Measurements from ENCODE around the gene IQCB1.
A peak's percentile ranks its signal among the peaks of the same experiment; 100 is the strongest.
"Not testable (repeated sequence)": the region's sequence is repeated elsewhere in the genome, so short reads cannot be mapped to it uniquely, and the experiment has no call there.

The IQCB1 gene, protein sequence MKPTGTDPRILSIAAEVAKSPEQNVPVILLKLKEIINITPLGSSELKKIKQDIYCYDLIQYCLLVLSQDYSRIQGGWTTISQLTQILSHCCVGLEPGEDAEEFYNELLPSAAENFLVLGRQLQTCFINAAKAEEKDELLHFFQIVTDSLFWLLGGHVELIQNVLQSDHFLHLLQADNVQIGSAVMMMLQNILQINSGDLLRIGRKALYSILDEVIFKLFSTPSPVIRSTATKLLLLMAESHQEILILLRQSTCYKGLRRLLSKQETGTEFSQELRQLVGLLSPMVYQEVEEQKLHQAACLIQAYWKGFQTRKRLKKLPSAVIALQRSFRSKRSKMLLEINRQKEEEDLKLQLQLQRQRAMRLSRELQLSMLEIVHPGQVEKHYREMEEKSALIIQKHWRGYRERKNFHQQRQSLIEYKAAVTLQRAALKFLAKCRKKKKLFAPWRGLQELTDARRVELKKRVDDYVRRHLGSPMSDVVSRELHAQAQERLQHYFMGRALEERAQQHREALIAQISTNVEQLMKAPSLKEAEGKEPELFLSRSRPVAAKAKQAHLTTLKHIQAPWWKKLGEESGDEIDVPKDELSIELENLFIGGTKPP

DNA sequence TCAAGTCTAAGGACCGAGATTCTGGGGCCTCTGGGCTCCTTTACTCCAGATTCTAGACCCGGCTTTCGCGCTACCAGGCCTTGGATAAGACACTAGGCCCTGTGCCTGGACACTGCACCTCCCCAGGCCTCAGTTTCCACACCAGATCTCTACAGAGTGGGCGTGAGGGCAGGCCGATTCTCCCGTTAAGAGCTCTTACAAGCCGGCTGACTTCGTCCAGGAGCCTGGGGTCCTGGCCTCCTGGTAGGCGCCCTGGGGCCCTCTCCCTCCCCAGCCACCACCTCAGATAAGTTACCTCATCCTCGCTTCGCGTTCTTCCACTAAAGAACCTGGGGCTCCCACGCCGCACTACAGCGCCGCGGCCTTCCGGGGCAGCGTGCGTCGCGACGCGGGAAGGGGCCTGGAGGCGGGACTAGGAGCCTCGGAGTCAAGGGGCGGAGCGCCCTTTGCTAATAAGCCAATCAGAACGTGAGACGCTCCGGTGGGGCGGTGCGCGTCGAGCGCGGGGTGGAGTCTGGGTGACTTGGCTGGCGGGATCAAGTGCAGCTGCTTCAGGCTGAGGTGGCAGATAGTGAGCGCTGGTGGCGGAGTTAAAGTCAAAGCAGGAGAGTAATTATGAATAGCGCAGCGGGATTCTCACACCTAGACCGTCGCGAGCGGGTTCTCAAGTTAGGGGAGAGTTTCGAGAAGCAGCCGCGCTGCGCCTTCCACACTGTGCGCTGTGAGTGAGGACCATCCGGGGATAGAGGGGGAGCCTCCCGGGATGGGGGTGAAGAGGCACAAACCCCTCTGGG is at the start of gene IQCB1, which contains the start of gene EAF2:
Gene IQCB1, minus strand, starts transcription at position 390 of the 794 bp plus-strand sequence. CDS start 6,100 bp downstream, outside the sequence.
Gene EAF2, plus strand, starts transcription at position 539 of the 794 bp plus-strand sequence. Its CDS starts 77 bp downstream, at position 616.
- peak; percentile 89 for DNase-seq (ENCODE audit: low spot score)

DNA sequence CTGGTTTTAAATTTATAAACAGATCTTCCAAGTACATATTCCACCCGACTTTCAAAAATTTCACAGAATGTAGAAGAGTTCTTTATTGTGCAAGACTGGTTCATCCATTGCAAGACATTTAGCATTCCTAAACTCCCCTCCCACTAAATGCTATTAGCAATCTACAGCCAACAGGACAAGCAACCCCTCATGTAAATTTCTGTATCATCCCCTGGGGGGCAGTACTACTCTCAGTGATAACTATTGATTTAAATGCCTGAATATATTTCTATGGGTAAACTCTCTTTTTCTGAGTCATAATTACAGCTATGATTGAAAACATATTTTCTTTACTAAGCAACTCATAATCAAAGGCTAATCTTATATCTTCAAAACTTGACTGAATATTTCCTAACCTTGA is 48.6 kb upstream of the IQCB1 start:
- peak; percentile 22 for DNase-seq (ENCODE audit: low spot score)

DNA sequence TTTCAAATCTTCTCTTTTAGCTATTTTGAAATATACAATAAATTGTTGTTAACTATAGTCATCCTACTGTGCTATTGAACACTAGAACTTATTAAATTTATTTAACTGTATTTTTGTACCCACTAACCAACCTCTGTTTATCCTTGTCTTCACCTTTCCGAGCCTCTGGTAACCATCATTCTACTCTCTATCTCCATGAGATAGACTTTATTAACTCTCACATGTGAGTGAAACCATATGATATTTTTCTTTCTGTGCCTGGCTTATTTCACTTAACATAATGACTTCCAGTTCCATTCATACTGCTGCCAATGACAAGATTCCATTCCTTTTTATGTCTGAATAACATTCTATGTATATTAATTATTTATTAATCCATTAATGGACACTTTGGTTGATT is 43.6 kb upstream of the IQCB1 start:
- DNase-seq (ENCODE audit: low spot score): no peak

DNA sequence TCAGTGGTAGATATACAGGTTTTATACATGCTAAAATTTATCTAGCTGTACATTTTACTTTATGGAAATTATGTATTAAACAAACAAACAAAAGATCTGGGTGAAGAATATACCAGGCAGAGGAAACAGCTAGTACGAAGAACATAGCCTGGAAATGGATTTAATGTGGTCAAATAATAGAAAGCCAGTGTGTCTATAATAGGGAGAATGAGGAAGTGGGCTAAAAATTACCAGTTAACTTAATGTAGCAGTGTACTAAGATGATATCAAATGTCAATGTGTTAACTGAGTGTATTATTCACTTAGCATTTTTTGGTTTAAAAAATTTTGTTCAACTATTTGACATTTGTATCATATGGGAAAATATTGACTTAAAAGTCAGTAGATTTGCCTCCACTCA is 36.6 kb upstream of the IQCB1 start:
- no peak for DNase-seq (ENCODE audit: low spot score)

DNA sequence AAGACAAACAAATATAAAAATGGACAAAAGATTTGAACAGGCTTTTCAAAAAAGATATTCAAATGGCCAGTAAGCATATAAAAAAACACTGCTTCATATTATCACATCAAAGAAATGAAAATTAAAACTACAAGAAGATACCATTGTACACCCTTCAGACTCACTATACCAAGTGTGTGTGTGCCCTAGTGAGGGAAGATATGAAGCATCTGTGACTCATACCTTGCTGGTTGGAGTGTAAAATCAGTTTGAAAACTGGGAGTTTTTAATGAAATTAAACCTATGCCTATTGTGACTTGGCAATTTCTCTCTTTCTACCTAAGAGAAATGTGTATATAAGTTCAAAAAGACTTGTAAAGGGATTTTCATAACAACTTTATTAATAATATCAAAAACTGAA is 35.9 kb upstream of the IQCB1 start:
- no peak for DNase-seq (ENCODE audit: low spot score)

DNA sequence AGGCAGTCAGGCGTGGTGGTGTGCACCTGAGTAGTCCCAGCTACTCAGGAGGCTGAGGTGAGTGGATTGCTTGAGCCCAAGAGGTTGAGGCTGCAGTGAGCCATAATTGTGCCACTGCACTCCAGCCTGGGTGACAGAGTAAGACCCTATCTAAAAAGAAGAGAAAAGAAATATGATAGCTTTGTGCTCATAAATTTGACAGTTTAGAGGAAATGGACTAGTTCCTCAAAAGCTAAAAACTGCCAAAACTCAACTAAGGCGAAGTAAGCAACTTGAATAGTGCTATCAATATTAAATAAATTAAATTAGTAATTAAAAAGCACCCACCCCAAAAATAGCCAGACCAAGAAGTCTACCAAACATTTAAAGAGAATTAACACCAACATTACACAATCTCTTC is 34.9 kb upstream of the IQCB1 start:
- no peak for DNase-seq (ENCODE audit: low spot score)

DNA sequence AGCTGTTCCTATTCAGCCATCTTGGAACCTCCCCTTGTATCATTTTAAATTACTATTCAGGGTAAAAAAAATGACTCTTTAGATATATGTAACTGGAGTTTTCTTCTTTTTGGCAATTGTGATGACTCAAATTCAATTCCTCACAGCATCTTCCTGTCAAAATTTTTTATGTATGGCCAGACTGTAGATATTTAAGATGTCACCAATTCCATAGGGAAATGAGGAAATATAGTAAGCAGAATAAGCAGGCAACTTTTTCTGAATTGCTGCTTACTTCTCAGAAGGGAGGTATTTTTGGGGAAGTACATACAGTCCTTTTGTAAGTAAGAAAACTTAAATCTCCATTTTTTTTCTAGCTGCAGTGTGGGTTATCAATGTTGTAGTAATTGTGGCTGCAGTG is 28.9 kb upstream of the IQCB1 start:
- DNase-seq (ENCODE audit: low spot score): no peak

DNA sequence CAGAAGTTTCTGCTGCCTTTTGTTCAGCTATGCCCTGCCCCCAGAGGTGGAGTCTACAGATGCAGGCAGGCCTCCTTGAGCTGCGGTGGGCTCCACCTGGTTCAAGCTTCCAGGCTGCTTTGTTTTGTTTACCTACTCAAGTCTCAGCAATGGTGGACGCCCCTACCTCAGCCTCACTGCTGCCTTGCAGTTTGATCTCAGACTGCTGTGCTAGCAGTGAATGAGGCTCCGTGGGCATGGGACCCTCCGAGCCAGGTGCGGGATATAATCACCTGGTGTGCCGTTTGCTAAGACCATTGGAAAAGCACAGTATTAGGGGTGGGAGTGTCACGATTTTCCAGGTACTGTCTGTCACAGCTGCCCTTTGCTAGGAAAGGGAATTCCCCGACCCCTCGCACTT is 28.4 kb upstream of the IQCB1 start:
- DNase-seq (ENCODE audit: low spot score): not testable (repeated sequence)

DNA sequence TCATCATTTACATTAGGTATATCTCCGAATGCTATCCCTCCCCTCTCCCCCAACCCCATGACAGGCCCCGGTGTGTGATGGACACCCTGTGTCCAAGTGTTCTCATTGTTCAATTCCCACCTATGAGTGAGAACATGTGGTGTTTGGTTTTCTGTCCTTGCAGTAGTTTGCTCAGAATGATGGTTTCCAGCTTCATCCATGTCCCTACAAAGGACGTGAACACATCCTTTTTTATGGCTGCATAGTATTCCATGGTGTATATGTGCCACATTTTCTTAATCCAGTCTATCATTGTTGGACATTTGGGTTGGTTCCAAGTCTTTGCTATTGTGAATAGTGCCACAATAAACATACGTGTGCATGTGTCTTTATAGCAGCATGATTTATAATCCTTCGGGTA is 22.9 kb upstream of the IQCB1 start:
- not testable (repeated sequence) for DNase-seq (ENCODE audit: low spot score)

DNA sequence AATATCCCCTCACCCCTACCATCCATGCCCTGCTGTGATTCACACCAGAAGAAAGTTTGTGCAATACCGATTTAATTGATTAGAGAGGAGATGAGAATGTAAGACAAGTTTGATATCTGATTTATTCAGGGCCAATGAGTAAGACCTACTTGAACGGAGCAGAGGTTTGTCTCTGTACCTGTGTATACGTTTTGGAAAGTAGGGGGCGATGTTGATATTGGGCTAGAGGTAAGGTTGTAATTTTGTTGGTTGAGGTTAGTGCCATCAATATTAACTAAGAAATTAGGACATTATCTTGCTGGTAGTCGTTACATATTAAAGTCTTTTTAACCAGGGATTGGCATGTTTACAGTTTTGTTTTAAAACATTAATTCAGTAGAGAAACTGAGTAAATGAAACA is 20.7 kb upstream of the IQCB1 start:
- DNase-seq (ENCODE audit: low spot score): no peak

DNA sequence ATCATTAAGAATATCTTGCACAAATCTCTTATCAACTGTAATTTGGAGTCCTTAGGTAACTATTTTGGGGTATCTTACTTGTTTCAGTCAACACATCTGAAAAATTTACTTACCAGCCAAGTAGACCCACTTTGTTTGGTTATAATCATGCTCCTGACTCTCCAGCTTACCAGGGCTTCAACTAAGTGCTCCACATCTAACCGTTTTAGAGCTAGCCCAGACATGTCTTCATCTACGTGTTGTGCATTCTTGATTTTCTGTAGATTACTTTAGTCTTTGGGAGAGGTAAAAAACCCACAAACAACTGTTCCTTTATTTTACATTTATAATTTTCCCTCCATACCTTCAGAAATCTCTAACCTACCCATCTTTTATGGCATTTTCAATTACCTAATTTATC is 17.4 kb upstream of the IQCB1 start:
- DNase-seq (ENCODE audit: low spot score): no peak

DNA sequence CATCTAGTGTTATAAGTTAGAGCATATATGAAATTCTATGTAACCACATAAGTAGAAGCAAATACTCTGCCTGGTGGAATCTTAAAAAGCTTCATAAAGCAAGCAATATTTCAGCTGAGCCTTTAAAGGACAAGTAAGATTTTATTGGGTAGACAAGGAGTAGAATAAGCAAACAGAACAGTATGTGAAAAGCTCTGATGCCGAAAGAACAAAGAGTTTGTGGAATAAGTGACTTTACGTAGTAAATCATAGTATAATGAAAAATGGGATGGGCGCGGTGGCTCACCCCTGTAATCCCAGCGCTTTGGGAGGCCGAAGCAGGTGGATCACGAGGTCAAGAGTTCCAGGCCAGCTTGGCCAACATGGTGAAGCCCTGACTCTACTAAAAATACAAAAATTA is 10.0 kb upstream of the IQCB1 start:
- DNase-seq (ENCODE audit: low spot score): no peak

DNA sequence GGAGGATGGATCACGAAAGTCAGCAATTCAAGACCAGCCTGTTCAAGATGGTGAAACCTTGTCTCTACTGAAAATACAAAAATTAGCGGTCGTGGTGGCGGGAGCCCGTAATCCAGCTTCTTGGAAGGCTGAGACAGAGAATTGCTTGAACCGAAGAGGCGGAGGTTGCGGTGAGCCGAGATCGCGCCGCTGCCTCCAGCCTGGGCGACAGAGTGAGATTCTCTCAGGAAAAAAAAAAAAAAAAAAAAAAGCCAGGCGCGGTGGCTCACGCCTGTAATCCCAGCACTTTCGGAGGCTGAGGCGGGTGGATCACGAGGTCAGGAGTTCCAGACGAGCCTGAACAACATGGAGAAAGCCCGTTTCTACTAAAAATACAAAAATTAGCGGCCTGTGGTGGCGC is 5.1 kb upstream of the IQCB1 start:
- no peak for DNase-seq (ENCODE audit: low spot score)

DNA sequence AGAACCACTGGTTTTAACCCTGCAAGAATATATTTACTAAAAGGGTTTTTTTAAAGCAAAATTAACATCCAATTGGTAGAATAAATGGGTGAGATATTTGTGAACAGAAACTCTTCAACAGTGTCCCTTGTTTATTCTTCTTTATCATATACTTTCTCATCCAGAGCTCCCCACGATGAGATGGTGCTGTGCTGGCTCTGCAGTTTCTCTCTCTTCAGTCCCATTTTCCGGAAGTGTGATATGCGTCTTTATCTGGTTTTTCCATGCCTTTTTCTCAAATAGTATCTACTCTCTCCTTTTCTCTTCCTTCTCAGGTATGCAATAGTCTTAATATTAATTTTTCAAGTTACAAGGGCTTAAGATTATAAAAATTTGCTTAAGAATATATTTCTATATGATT is 1.6 kb upstream of the IQCB1 start:
- DNase-seq (ENCODE audit: low spot score): no peak

DNA sequence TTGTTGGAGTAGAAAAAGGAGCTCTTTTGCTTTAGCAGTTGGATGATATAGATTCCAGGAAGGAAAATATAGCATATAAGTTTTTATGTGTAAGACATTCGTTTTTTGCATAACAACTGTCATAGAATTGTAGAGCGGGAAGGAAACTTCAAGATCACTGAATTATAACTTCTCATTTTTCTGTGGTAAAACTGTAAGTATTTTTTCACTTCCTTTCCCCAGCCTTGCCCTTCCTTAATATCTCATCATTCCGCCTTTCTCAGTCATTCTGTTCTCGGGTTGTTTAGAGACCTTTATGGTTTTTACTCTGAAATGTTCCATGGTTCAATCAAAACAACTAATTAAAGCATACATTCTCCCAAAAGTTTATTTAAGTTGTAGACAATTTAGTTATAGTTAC is 1.2 kb upstream of the IQCB1 start:
- DNase-seq (ENCODE audit: low spot score): no peak

DNA sequence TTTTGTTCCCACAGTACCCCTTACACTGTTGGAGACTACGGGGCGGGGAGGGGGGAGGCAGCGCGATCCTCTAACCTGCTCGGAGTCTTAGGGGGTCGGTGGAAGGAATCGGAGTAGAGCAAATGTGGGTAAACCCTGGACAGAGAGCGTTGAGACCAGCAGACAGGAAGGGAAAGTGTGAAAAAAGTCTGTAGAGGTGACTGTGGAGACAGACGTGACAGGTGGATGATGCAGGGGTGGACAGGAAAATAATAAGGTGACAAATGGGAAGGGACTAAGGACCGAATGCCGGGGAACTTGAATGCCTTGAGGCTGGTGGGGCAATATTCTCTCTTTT is 573 bp upstream of the IQCB1 start:
- no peak for DNase-seq (ENCODE audit: low spot score)

DNA sequence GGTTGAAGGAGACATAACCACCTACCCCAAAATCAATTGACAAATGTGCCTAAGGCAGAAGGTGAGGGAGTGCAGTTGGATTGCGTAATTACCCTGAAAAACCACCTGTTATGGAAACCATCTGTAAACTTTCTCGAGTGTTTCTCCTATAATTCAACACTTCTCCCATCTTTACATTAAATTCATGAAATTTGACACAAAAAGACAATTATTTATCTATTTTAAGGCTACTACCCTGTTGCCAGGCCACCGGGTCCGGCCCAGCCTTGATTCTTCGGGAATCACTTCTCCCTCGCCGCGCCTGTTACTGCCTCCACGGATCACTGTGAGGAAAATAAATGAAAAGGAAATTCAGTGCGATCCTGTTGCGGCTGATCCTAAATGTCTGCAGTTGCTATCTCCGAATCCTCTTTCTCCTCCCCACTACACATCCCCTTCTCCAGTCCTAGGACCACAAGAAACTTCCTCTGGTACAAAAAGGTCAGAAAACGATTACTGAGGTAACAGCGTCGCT is 646 bp downstream of the IQCB1 start:
- DNase-seq (ENCODE audit: low spot score): peak; percentile 7

DNA sequence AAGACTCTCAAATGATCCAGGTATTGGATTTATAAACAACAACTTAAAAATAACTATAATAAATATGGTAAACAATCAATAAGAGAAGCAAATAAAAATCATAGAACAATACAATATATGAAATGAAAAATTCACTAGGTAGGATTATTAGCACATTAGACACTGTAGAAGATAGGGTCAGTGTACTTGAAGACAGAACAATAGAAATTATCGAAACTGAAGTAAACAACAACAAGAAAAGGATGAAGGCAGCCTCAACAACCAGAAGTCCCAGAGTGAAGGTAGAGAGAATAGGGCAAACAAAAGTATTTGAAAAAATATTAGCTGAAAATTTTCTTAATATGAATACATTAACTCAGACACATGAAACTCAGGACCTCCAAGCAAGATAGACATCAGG is 11.9 kb downstream of the IQCB1 start:
- DNase-seq (ENCODE audit: low spot score): no peak

DNA sequence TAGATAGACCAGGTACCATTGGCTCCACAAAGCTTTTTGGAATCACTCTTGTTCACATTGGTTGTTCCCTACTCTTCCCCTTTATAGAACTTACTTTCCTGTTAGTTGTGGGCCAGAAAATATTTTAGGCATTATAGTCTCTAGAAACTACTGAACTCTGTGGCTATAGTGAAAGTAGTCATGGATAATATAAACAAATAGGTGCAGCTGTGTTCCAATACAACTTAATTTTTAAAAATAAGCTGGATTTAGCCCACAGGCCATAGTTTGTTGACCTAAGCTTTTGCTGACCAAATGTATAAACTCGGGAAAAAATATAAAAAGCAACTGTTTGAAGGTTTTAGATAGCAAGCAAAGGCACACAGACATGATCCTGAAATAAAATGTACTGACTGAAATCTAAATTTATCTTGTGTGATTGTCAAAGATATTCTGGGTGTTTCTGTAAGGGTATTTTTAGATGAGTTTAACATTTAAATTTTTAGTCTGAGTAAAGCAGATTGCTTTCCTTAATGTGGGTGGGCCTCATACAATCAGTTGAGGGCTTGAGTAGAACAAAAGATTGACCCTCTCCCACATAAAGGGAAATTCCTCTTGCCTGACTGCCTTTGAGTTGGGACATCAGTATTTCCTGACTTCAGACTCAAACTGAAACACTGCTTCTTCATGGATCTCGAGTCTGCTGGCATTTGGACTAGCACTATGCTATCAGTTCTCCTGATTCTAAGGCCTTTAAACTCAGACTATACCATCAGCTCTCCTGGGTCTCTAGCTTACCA is 13.2 kb downstream of the IQCB1 start:
- no peak for DNase-seq (ENCODE audit: low spot score)

DNA sequence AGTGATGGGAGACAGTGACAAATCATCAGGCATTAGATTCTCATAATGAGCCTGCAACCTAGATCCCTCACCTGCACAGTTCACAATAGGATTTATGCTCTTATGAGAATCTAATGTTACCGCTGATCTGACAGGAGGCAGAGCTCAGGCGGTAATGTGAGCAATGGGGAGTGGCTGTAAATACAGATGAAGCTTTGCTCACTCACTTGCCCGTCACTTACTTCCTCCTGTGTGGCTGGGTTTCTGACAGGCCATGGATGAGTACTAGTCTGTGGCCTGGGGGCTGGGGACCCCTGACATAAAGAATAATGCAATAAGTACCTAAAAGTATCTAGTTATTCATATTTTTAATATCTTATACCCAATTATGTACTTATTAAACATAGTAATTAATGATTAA is 15.6 kb downstream of the IQCB1 start:
- no peak for DNase-seq (ENCODE audit: low spot score)

DNA sequence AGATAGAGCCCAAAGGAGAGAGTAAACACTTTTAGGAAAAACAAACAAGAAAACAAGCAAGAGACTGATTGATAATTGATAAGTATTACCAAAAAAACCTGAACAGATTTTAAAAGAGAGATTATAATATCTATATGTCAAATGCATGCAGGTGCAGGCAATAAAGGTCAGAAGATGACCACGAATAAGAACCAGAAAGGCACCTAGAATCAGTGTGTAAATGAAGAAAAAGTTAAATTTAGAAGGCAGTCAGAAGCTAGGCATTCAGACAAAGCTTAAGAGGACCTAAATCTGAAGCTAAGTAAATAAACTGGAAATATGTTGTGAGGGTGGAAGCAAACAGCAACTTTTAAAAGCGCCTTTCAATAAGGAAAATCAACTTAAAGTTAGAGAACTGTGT is 16.3 kb downstream of the IQCB1 start:
- DNase-seq (ENCODE audit: low spot score): no peak

DNA sequence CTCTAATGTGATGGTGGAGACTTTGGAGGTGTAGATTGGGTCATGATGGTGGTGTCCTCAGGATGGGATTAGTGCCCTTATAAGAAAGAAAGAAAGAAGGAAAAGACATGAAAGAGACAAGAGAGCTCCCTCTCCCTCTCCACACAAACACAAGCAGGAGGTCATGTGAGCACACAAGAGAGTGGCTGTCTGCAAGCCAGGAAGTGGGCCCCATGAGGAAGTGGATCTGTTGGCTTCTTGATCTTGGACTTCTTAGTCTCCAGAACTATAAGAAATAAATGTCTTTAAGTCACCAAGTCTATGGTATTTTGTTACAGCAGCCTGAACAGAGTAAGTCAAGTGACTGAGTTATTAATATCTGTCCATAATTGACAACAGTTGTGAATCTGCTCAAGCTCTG is 17.1 kb downstream of the IQCB1 start:
- DNase-seq (ENCODE audit: low spot score): no peak
